HepG2 (cell line): ENCODE measurements around the gene RNPS1. TPM values are rescaled to one million over a fixed set of nuclear protein-coding genes. Genes with fewer than 3 reads are reported as not detected.

Experiments
- ATAD3A ChIP-seq: sonication (generic); formaldehyde crosslinking; IDR thresholded peaks from 2 replicates; pipeline ENCODE4 v1.4.0; 2020; ENCODE audit warnings: missing genetic modification reagents
- ESRRA ChIP-seq: sonication (generic); formaldehyde crosslinking; IDR thresholded peaks from 2 replicates; pipeline ENCODE4 v1.5.1; 2020; ENCODE audit warnings: mild to moderate bottlenecking, low read depth, missing genetic modification reagents
- IRX3 ChIP-seq: sonication (generic); formaldehyde crosslinking; IDR thresholded peaks from 2 replicates; pipeline ENCODE4 v1.8.1; 2023; ENCODE audit warnings: mild to moderate bottlenecking, low read depth, missing genetic modification reagents, borderline replicate concordance
- ISL2 ChIP-seq: sonication (generic); formaldehyde crosslinking; IDR thresholded peaks from 2 replicates; pipeline ENCODE4 v1.5.0; 2020; ENCODE audit warnings: missing genetic modification reagents
- KLF11 ChIP-seq: IDR thresholded peaks from 2 replicates; pipeline ENCODE4 v1.6.1; 2016; ENCODE audit warnings: missing compliant biosample characterization
- KLF16 ChIP-seq, 2 experiments: sonication (generic) in 1 of 2; formaldehyde crosslinking in 1 of 2; IDR thresholded peaks; 2 replicates each; pipeline versions ENCODE4 v1.6.1 to v1.8.0; 2016 to 2023; ENCODE audit warnings: missing genetic modification reagents in 2 of 2, missing compliant biosample characterization in 1 of 2
- MEIS2 ChIP-seq: sonication (generic); formaldehyde crosslinking; IDR thresholded peaks from 2 replicates; pipeline ENCODE4 v1.9.0; 2021; ENCODE audit warnings: mild to moderate bottlenecking, missing genetic modification reagents
- POLR2G ChIP-seq: fragments of 200-400 bp; formaldehyde crosslinking; IDR thresholded peaks from 2 replicates; pipeline ENCODE4 v1.6.1; 2018; ENCODE audit warnings: mild to moderate bottlenecking, low read depth, low read length, moderate library complexity
- RARA ChIP-seq: IDR thresholded peaks from 2 replicates; pipeline ENCODE4 v1.6.1; 2016; ENCODE audit warnings: missing genetic modification reagents, missing compliant biosample characterization
- SNAPC2 ChIP-seq: sonication (generic); formaldehyde crosslinking; IDR thresholded peaks from 2 replicates; pipeline ENCODE4 v1.8.1; 2022; ENCODE audit warnings: mild to moderate bottlenecking, missing genetic modification reagents
- SP1 ChIP-seq, 2 experiments: fragments of 450-650 bp in 1 of 2; sonication (generic) in 1 of 2; formaldehyde crosslinking in 1 of 2; IDR thresholded peaks; 2 replicates each; pipeline versions ENCODE4 v1.4.0 to v1.6.1; 2016 to 2020; ENCODE audit warnings: missing genetic modification reagents in 1 of 2
- ZC3H13 ChIP-seq: sonication (generic); formaldehyde crosslinking; IDR thresholded peaks from 2 replicates; pipeline ENCODE4 v1.8.1; 2023; ENCODE audit warnings: mild to moderate bottlenecking, missing genetic modification reagents, moderate library complexity
- ZNF460 ChIP-seq: sonication (generic); formaldehyde crosslinking; IDR thresholded peaks from 2 replicates; pipeline ENCODE4 v1.5.1; 2020; ENCODE audit warnings: missing genetic modification reagents, mild to moderate bottlenecking, borderline replicate concordance
- ZNF496 ChIP-seq: sonication (generic); formaldehyde crosslinking; IDR thresholded peaks from 2 replicates; pipeline ENCODE4 v1.8.1; 2023; ENCODE audit warnings: mild to moderate bottlenecking, moderate library complexity, missing genetic modification reagents; ENCODE audit not compliant: insufficient replicate concordance
- ZNF746 ChIP-seq: sonication (generic); formaldehyde crosslinking; IDR thresholded peaks from 2 replicates; pipeline ENCODE4 v1.8.0; 2022; ENCODE audit warnings: mild to moderate bottlenecking, missing genetic modification reagents
- ZSCAN25 ChIP-seq: sonication (generic); formaldehyde crosslinking; IDR thresholded peaks from 2 replicates; pipeline ENCODE4 v1.8.0; 2022; ENCODE audit warnings: mild to moderate bottlenecking, missing genetic modification reagents
- polyA plus RNA-seq, 8 experiments: library from polyadenylated mRNA; depleted of rRNA in 3 of 8; stranded (reverse) in 7 of 8; unstranded in 1 of 8; fragments of >200 nt; fragmentation: Illumina TruSeq in 4 of 8; extraction: Trizol in 4 of 8; gene quantifications; 2 replicates each; pipeline versions ENCODE4 v1.2.1 to v1.2.3, GENCODE V29; 2011 to 2016; ENCODE audit warnings: low read depth in 4 of 8, missing spikeins in 1 of 8, mixed read lengths in 1 of 8; ENCODE audit not compliant: insufficient read depth in 1 of 8
- total RNA-seq, 5 experiments: library from RNA; depleted of rRNA; stranded (reverse); fragments of >200 nt; fragmentation: Illumina TruSeq; extraction: Trizol; gene quantifications; 2 replicates each; pipeline ENCODE4 v1.2.3, GENCODE V29; 2016; ENCODE audit warnings: low read depth in 1 of 5
- TF ChIP-seq, protein P1 (sequence below), 2 experiments: sonication (generic) in 1 of 2; formaldehyde crosslinking in 1 of 2; IDR thresholded peaks; 2 replicates each; pipeline versions ENCODE4 v1.6.1 to v1.9.0; 2014 to 2022; ENCODE audit warnings: antibody characterized with exemption in 1 of 2, borderline replicate concordance in 1 of 2, inconsistent platforms in 1 of 2, low read depth in 1 of 2, missing genetic modification reagents in 1 of 2
- TF ChIP-seq, protein P2 (sequence below): sonication (generic); formaldehyde crosslinking; IDR thresholded peaks from 2 replicates; pipeline ENCODE4 v1.4.0; 2020; ENCODE audit warnings: missing genetic modification reagents
- TF ChIP-seq, protein P3 (sequence below): sonication (generic); formaldehyde crosslinking; conservative IDR thresholded peaks from 2 replicates; pipeline ENCODE4 v1.4.0; 2020; ENCODE audit warnings: missing genetic modification reagents
- TF ChIP-seq, protein P4 (sequence below): sonication (generic); formaldehyde crosslinking; IDR thresholded peaks from 2 replicates; pipeline ENCODE4 v1.5.0; 2020; ENCODE audit warnings: missing genetic modification reagents

Gene RNPS1
- total and polyA plus RNA-seq, 2 of the 13 experiments (the other 11 are each of a cell fraction or from before 2014, with no cell fraction given): 126 to 133 TPM

DNA sequence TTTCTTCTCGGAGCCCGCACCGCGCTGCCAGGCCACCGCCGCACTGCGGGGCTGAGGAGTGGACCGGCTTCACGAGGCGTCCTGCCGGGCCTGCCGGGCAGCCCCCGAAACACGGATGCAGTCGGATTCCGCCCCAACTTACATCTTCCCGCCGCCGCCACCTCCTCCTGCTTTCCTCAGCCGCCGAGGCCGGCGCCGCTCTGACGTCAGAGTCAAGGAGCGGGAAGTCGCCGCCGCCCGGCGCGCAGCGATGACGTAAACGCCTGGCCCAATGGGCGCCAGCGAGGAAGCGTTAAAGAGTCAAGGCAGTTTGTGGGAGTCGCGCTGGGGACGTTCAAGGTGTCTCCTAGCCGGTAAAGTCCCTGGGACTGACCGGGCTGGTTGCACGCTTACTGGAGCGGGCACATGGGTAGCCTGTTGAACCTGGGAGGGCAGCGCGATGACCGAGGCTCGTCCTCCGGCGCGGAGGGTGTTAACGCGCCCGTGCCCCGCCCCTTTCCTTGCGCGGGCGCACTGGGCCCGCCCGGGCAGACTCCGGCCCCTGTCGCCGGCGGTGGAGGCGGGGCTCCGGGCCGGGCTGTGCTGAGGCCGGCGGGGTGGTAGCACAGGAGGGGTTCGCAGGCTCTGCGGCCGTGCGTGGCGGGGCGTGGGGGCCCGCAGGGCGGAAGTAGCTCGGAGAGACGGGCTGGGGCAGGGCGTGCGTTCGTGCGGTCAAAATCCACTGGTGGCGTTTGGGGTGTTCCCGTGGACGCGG, at the start of gene RNPS1 (continued):
- TF ChIP-seq ESRRA (CRISPR knock-in tag) (peak; percentile 68; the same call in 1 of the 2 replicates), ISL2 (CRISPR knock-in tag) (peak; percentile 76), ATAD3A (CRISPR knock-in tag) (0 out of 2 replicates have a peak, but pooled peaks have one; percentile 28), SNAPC2 (CRISPR knock-in tag) (peak; percentile 78; the same call in 1 of the 2 replicates), IRX3 (CRISPR knock-in tag) (peak; percentile 49; the same call in 1 of the 2 replicates), MEIS2 (CRISPR knock-in tag) (peak; percentile 26; the same call in 1 of the 2 replicates), ZNF460 (CRISPR knock-in tag) (peak; percentile 48; the same call in 1 of the 2 replicates), ZNF496 (no peak), ZNF746 (CRISPR knock-in tag) (peak; percentile 56), KLF16 (CRISPR knock-in tag; IDR thresholded peaks at IDR 0.05) (peak in 1 of 2 experiments; percentile 89; a peak in 2 of 4 replicates), ZC3H13 (CRISPR knock-in tag) (peak; percentile 64), SP1 (IDR thresholded peaks at IDR 0.05) (no peak), SP1 (CRISPR knock-in tag; IDR thresholded peaks at IDR 0.05) (peak; percentile 74), ZSCAN25 (no peak), POLR2G (peak; percentile 98), KLF11 (CRISPR knock-in tag) (no peak), RARA (CRISPR knock-in tag) (peak; percentile 44; the same call in 1 of the 2 replicates)
- TF ChIP-seq, protein P1, sequence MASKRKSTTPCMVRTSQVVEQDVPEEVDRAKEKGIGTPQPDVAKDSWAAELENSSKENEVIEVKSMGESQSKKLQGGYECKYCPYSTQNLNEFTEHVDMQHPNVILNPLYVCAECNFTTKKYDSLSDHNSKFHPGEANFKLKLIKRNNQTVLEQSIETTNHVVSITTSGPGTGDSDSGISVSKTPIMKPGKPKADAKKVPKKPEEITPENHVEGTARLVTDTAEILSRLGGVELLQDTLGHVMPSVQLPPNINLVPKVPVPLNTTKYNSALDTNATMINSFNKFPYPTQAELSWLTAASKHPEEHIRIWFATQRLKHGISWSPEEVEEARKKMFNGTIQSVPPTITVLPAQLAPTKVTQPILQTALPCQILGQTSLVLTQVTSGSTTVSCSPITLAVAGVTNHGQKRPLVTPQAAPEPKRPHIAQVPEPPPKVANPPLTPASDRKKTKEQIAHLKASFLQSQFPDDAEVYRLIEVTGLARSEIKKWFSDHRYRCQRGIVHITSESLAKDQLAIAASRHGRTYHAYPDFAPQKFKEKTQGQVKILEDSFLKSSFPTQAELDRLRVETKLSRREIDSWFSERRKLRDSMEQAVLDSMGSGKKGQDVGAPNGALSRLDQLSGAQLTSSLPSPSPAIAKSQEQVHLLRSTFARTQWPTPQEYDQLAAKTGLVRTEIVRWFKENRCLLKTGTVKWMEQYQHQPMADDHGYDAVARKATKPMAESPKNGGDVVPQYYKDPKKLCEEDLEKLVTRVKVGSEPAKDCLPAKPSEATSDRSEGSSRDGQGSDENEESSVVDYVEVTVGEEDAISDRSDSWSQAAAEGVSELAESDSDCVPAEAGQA (IDR thresholded peaks at IDR 0.05; ENCODE audit: low read depth): peak; percentile 95
- TF ChIP-seq, protein P1 (CRISPR knock-in tag; IDR thresholded peaks at IDR 0.05; ENCODE audit: borderline replicate concordance): no peak
- TF ChIP-seq, protein P2, sequence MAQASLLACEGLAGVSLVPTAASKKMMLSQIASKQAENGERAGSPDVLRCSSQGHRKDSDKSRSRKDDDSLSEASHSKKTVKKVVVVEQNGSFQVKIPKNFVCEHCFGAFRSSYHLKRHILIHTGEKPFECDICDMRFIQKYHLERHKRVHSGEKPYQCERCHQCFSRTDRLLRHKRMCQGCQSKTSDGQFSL: peak; percentile 59; the same call in 1 of the 2 replicates
- TF ChIP-seq, protein P3, sequence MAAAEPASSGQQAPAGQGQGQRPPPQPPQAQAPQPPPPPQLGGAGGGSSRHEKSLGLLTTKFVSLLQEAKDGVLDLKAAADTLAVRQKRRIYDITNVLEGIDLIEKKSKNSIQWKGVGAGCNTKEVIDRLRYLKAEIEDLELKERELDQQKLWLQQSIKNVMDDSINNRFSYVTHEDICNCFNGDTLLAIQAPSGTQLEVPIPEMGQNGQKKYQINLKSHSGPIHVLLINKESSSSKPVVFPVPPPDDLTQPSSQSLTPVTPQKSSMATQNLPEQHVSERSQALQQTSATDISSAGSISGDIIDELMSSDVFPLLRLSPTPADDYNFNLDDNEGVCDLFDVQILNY (CRISPR knock-in tag): peak; percentile 94
- TF ChIP-seq, protein P4, sequence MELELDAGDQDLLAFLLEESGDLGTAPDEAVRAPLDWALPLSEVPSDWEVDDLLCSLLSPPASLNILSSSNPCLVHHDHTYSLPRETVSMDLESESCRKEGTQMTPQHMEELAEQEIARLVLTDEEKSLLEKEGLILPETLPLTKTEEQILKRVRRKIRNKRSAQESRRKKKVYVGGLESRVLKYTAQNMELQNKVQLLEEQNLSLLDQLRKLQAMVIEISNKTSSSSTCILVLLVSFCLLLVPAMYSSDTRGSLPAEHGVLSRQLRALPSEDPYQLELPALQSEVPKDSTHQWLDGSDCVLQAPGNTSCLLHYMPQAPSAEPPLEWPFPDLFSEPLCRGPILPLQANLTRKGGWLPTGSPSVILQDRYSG (CRISPR knock-in tag): 0 out of 2 replicates have a peak, but pooled peaks have one; percentile 30
